Panc1 (cell line): ENCODE results near the gene SLC10A7.

Source experiments
- SIN3A ChIP-seq: IDR thresholded peaks from 2 replicates; pipeline ENCODE4 v1.6.1; 2012; ENCODE audit warnings: low read depth, mild to moderate bottlenecking, low read length, moderate library complexity, borderline replicate concordance; ENCODE audit not compliant: insufficient read depth
- TF ChIP-seq, protein P1 (sequence below): fragments of 450-650 bp; IDR thresholded peaks from 2 replicates; pipeline ENCODE4 v1.5.1; 2017; ENCODE audit warnings: mild to moderate bottlenecking

GRCh38 chr4:146522098-146522868, 543 bp upstream of the SLC10A7 start:
- TF ChIP-seq, protein P1, sequence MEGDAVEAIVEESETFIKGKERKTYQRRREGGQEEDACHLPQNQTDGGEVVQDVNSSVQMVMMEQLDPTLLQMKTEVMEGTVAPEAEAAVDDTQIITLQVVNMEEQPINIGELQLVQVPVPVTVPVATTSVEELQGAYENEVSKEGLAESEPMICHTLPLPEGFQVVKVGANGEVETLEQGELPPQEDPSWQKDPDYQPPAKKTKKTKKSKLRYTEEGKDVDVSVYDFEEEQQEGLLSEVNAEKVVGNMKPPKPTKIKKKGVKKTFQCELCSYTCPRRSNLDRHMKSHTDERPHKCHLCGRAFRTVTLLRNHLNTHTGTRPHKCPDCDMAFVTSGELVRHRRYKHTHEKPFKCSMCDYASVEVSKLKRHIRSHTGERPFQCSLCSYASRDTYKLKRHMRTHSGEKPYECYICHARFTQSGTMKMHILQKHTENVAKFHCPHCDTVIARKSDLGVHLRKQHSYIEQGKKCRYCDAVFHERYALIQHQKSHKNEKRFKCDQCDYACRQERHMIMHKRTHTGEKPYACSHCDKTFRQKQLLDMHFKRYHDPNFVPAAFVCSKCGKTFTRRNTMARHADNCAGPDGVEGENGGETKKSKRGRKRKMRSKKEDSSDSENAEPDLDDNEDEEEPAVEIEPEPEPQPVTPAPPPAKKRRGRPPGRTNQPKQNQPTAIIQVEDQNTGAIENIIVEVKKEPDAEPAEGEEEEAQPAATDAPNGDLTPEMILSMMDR, result no peak
- no peak for TF ChIP-seq SIN3A
